Endothelial cell of umbilical vein (primary cell): ENCODE results near the gene OTOP2. TPM values are rescaled to one million over a fixed set of nuclear protein-coding genes. Genes with fewer than 3 reads are reported as not detected.

Source experiments
- polyA plus RNA-seq, 4 experiments: library from polyadenylated mRNA; depleted of rRNA in 3 of 4; stranded (reverse) in 3 of 4; unstranded in 1 of 4; fragments of >200 nt; gene quantifications; 2 replicates each; pipeline versions ENCODE4 v1.2.1 to v1.2.3, GENCODE V29; 2011 to 2012; ENCODE audit warnings: missing spikeins in 1 of 4
- total RNA-seq: library from RNA; stranded (reverse); gene quantifications from 2 replicates; pipeline ENCODE4 v1.2.3, GENCODE V29; 2021

The OTOP2 gene
- total and polyA plus RNA-seq, 2 donors (not counting 3 experiments of a cell fraction or from before 2014, with no cell fraction given), result not detected

Other genes starting within 250 kb of the OTOP2 start
- not detected in 2 replicates for gene CD300LF, start 211.3 kb upstream of the OTOP2 start, total RNA-seq
- gene CD300LF, start 211.3 kb upstream of the OTOP2 start, polyA plus RNA-seq, result not detected in 2 replicates
- gene RAB37, start 187.0 kb upstream of the OTOP2 start, total RNA-seq, result 0.21 TPM in 1 of 2 replicates, not detected in the other
- gene RAB37, start 187.0 kb upstream of the OTOP2 start, polyA plus RNA-seq, result 0.10 and 0.11 TPM in 2 replicates
- 26.8 and 26.9 TPM in 2 replicates for gene NHERF1, start 175.6 kb upstream of the OTOP2 start, total RNA-seq
- gene NHERF1, start 175.6 kb upstream of the OTOP2 start, polyA plus RNA-seq, result 22.4 and 24.4 TPM in 2 replicates
- 44.8 and 45.8 TPM in 2 replicates for gene NAT9, start 147.9 kb upstream of the OTOP2 start, total RNA-seq
- gene NAT9, start 147.9 kb upstream of the OTOP2 start, polyA plus RNA-seq, result 37.2 and 39.3 TPM in 2 replicates
- gene GRIN2C, start 64.4 kb upstream of the OTOP2 start, total RNA-seq, result 0.09 and 0.60 TPM in 2 replicates
- 0.03 and 0.04 TPM in 2 replicates for gene GRIN2C, start 64.4 kb upstream of the OTOP2 start, polyA plus RNA-seq
- gene FDXR, start 51.3 kb upstream of the OTOP2 start, total RNA-seq, result 30.9 and 33.4 TPM in 2 replicates
- 19.7 and 20.4 TPM in 2 replicates for gene FDXR, start 51.3 kb upstream of the OTOP2 start, polyA plus RNA-seq
- gene FADS6, start 30.6 kb upstream of the OTOP2 start, total RNA-seq, result not detected in 2 replicates
- gene FADS6, start 30.6 kb upstream of the OTOP2 start, polyA plus RNA-seq, result not detected in 2 replicates
- gene USH1G, start 1.0 kb upstream of the OTOP2 start, total RNA-seq, result not detected in 2 replicates
- not detected in 2 replicates for gene USH1G, start 1.0 kb upstream of the OTOP2 start, polyA plus RNA-seq
- not detected in 2 replicates for gene OTOP3, start 11.6 kb downstream of the OTOP2 start, total RNA-seq
- gene OTOP3, start 11.6 kb downstream of the OTOP2 start, polyA plus RNA-seq, result not detected in 2 replicates
- gene HID1, start 48.5 kb downstream of the OTOP2 start, total RNA-seq, result 36.8 and 41.4 TPM in 2 replicates
- 53.3 and 63.4 TPM in 2 replicates for gene HID1, start 48.5 kb downstream of the OTOP2 start, polyA plus RNA-seq
- 34.9 and 36.7 TPM in 2 replicates for gene CDR2L, start 63.4 kb downstream of the OTOP2 start, total RNA-seq
- 22.2 and 23.1 TPM in 2 replicates for gene CDR2L, start 63.4 kb downstream of the OTOP2 start, polyA plus RNA-seq
- 38.0 and 38.8 TPM in 2 replicates for gene MRPL58, start 88.4 kb downstream of the OTOP2 start, total RNA-seq
- 28.7 and 43.7 TPM in 2 replicates for gene MRPL58, start 88.4 kb downstream of the OTOP2 start, polyA plus RNA-seq
- 200 and 202 TPM in 2 replicates for gene ATP5PD, start 122.7 kb downstream of the OTOP2 start, total RNA-seq
- 176 and 182 TPM in 2 replicates for gene ATP5PD, start 122.7 kb downstream of the OTOP2 start, polyA plus RNA-seq
- 20.6 and 23.2 TPM in 2 replicates for gene KCTD2, start 123.0 kb downstream of the OTOP2 start, total RNA-seq
- gene KCTD2, start 123.0 kb downstream of the OTOP2 start, polyA plus RNA-seq, result 24.3 and 24.8 TPM in 2 replicates
- 16.4 and 17.4 TPM in 2 replicates for gene SLC16A5, start 163.7 kb downstream of the OTOP2 start, total RNA-seq
- gene SLC16A5, start 163.7 kb downstream of the OTOP2 start, polyA plus RNA-seq, result 23.3 and 31.9 TPM in 2 replicates
- 14.5 and 15.7 TPM in 2 replicates for gene ARMC7, start 185.7 kb downstream of the OTOP2 start, total RNA-seq
- 11.8 and 13.1 TPM in 2 replicates for gene ARMC7, start 185.7 kb downstream of the OTOP2 start, polyA plus RNA-seq
- 32.6 and 39.2 TPM in 2 replicates for gene NT5C, start 207.5 kb downstream of the OTOP2 start, total RNA-seq
- 29.1 and 38.0 TPM in 2 replicates for gene NT5C, start 207.5 kb downstream of the OTOP2 start, polyA plus RNA-seq
- gene JPT1, start 230.2 kb downstream of the OTOP2 start, total RNA-seq, result 352 and 364 TPM in 2 replicates
- 143 and 212 TPM in 2 replicates for gene JPT1, start 230.2 kb downstream of the OTOP2 start, polyA plus RNA-seq